HG03457 (cell line): ENCODE data around the gene SNN.

ENCODE experiments used
- ATAC-seq: cut with Tn5 transposase; IDR thresholded peaks from one replicate; pipeline ENCODE4 v1.9.1; 2021; ENCODE audit warnings: moderate number of reproducible peaks; ENCODE audit not compliant: unreplicated experiment

Gene SNN

DNA sequence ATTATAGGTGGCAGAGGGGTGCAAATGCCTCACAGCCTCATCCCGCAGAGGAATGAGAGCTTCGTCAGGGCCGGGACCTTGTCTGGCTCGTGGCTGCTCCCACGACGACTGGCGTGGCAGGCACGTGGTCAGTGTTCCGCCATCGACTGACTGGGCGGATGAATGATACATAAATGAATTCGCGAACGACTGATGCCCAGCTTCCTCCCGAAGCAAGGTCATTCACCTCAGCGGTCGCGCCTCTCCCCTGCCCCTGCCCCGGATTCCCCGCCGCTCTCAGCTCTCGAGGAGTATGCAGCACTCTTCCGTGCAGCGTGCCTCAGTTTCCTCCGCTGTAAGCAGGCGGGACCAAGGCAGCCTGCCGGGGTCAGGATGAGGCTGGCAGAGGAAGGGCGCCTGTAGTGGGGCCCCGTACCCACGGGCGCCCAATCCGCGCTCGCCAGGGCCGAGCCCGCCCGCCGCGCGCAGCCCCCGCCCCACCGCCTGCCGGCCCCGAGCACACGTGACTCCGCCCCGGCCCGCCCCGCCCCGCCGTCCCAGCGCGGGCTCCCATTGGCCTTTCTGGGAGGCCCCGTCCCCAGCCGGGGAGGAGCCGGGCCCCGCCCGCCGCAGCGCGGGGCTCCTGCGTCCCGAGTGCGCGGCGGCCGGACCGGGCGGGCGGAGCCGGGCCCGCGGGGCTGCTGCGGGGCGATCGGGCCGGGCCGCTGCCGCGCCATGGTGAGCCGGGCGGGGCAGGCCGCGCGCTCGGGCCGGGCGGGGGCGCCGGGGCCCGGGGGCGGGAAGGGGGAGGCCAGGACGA is at the start of gene SNN:
TSS of gene SNN (plus strand) at position 632 of the 799 bp plus-strand sequence. CDS start 7,605 bp downstream, outside the sequence.
- no peak for ATAC-seq

DNA sequence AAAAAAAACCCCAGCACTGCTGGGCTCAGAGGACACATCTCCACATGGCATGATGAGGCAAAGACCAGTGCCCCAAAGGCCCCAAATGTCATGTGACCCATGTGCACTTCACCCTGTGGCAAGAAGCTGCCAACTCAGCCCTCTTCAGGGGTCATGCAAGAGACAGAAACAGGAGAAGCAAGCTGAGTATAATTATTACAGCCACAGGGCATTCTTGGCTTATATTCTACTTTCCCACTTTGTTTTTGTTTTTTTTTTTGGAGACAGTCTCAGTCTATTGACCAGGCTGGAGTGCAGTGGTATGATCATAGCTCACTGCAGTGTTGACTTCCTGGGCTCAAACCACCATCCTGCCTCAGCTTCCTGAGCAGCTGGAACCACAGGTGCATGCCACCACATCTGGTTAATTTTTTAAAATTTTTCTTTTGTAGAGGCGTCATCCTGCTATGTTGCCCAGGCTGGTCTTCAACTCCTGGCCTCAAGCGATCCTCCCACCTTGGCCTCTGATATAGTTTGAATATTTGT is 48.9 kb upstream of the SNN start:
- ATAC-seq: no peak

DNA sequence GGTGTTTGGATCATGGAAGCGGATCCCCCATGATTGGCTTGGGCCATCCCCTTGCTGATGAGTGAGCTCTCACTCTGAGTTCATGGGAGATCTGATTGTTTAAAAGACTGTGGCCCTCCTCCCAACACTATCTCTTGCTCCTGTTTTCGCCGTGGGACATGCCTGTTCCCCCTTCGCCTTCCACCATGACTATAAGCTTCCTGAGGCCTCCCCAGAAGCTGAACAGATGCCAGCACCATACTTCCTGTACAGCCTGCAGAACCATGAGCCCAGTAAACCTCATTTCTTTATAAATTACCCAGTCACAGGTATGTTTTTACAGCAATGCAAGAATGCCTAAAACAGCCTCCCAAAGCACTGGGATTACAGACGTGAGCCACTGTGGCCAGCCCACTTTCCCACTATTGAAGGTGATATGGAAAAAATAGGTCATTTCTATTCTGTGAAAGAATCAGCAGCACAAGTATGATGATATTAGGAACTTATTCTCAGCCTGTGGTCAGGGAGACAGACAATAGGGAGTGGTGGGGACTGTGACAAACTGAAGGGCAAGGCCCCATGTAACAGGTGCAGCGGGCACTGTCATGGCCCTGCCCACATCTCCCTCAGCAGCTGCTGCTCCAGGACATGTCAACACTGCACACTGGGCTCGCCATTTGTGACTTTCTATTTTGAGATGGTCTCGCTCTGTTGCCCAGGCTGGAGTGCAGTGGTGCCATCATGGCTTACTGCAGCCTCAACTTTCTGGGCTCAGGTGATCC is 47.8 kb upstream of the SNN start:
- ATAC-seq: no peak

DNA sequence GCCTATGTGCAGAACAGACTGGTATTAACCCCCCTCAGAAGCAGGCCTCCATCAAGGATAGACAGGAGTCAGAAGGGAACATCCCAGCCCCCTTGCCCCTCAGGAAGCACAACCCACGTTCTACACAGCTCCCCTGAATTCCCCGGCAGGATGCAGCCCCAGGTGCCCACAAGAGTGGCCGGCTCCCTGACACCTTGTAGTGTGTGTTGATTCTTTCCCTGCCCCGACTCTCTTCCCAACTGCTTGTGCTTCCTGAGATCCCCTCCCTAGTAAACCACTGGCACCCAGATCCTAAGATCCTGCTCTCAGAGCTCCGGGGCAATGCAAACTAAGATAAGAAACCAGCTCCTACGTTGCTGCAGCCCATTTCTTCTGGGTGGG is 46.7 kb upstream of the SNN start:
- no peak for ATAC-seq

DNA sequence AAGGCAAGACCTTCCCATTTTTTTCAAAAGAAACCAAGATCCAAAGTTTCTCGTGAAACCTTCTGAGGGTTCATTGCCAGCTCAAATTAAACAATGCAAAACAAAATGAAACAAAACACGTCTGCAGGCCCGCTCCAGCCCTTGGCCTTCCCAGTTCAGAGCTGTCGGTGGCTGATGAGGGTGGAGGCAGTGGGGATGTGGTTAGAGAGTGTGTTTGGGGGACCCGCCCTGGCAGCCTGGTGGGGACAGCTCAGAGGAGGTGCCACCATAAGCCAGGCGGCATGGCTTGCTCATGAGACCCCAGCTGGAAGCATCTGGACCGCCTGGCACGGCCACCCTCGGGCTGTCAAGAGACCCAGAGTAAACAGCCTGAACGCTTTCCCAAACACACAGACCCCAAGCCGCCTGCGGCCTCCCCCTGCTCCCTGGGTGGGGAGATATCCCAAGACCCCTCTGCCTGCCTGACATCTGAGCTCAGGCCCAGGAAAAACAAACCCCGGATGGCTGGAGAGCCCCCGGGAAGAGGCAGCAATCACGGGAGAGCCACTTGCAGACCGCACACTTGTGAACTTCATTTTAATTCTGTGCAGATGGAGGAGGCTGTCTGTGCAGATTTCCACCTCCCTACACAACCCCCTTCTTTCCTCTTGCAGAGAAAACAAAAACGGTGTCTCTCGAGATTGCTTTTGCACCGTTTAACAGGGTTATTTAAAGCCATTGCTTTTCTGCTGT is 46.2 kb upstream of the SNN start:
- no peak for ATAC-seq

DNA sequence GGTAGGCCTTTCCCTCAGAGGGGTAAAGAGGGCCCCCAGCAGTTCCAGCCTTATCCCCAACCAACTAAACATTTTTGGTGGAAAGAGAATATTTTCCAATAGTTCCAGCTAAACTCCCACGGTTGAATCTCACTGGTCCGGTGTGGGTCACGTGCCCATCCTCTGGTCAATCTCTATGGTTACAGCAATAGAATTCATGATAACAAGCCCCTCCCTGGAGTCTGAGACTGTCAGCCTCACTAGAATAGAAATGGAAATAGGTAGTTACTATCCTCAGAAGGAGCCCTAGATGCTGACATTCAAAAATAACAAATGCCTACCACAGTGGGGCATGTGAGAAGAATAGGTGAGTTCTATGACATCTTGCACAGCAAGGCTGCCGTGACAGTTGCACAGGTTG is 44.0 kb upstream of the SNN start:
- no peak for ATAC-seq

DNA sequence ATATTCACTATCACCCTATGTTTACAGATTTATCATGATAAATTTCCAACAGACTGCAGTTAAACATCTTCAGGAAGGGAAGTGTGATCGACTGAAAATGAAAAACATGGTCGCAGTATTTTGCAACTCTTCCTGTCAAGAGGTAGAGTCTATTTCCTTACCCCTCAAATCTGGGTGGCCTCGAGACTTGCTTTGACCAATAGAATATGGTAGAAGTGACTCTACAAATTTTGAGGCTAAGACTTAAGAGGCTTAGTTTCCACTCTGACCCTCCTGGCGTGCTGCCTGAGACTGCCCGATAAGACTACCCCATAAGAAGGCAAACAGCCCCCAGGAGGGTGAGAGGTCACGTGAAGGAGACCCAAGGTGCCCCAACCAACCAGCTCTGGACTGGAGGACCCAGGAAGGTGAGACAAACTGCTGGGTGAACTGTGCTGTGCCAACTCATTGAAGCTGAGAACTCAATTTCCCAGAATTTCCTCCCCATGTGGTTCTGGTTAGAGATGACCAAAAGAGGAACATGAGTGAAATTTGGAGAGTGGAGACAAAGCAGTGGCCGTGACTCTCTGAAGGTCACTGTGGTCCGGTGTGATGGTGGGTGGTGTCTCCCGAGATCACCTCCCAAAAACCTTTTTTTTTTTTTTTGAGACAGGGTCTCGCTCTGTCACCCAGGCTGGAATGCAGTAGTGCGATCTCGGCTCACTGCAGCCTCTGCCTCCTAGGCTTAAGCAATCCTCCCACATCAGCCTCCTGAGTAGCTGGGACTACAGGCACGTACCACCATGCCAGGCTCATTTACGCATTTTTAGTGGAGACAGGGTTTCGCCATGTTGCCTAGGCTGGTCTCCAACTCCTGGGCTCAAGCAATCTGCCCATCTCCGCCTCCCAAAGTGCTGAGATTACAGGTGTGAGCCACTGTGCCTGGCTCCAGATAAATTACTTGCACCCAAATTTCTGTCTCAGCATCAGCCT is 43.3 kb upstream of the SNN start:
- ATAC-seq: no peak

DNA sequence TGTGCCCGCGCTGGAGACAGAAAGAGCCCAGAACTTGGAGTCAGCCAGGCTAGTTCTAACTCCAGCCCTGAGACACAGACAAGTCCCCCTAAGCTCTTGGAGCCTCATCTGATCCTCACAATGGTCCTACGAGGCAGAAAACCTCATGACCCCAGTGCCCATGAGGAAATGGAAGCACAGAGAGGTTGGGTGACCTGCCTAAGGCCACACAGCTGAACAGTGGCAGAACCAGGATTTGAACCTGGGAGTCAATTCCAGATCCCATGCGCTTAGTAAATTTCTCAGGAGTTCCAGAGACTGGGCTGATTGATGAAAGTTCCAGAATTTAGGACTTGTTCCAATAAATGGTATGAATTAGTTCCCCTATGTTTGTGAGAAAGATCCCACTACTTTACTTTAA is 42.5 kb upstream of the SNN start:
- no peak for ATAC-seq

DNA sequence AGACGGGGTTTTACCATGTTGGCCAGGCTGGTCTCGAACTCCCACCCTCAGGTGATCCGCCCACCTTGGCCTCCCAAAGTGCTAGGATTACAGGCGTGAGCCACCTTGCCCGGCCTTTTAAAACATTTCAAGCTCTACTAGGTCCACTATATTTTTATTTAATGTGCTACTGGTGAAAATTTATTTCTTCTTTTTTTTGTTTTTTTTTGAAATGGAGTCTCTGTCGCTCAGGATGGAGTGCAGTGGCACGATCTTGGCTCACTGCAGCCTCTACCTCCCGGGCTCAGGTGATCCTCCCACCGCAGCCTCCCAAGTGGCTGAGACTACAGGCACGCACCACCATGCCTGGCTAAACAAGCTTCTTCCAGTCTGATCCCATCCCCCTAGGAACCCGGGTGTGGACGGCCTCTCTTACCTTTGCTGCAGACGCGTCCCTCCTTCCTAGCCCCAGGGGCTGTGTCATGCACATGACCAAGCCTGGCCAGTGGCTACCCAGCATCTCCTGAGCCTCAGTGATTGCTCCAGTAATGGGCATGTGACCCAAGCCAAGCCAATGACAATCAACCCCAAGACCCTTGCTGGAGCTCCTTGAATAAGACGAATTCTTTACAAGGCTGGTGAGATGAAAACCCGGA is 41.5 kb upstream of the SNN start:
- ATAC-seq: no peak

DNA sequence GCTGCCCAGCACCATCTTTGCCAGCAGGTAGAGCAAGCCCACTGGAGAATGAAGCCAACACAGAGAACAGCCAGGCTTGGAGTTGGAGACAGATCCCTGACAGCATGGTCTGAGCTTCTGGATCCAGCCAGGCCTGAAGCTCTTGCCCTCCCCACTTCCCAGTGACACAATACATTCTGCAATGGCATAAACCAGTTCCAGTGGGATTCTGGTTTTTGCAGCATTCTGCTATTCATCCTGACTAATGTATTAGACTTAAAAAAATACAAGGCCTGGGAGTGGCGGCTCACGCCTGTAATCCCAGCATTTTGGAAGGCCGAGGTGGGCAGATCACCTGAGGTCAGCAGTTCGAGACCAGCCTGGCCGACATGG is 41.0 kb upstream of the SNN start:
- ATAC-seq: no peak

DNA sequence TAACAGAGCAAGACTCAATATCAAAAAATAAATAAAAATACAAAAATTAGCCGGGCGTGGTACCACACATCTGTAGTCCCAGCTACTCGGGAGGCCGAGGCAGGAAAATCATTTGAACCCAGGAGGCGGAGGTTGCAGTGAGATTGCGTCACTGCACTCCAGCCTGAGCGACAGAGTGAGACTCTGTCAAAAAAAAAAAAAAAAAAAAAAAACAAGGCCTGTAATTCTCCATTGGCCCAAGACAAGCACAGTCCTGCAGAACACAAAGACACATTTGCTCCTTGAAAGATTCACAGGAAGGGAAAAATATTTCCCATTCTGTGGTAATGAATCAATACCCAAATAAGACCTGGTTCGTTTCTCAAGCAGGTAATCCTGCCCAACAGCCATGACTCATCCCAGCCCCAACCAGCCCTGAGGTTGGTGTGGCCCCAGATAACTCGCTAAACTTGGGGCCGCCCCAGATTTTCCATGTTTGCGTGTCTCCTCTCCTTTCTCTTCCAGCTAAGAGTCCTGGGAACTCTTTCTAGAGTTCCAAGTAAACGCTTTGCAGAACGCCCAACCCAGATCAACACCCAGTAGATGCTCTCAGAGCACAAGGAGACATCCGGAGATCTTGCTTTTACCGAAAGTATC is 40.3 kb upstream of the SNN start:
- ATAC-seq: no peak

DNA sequence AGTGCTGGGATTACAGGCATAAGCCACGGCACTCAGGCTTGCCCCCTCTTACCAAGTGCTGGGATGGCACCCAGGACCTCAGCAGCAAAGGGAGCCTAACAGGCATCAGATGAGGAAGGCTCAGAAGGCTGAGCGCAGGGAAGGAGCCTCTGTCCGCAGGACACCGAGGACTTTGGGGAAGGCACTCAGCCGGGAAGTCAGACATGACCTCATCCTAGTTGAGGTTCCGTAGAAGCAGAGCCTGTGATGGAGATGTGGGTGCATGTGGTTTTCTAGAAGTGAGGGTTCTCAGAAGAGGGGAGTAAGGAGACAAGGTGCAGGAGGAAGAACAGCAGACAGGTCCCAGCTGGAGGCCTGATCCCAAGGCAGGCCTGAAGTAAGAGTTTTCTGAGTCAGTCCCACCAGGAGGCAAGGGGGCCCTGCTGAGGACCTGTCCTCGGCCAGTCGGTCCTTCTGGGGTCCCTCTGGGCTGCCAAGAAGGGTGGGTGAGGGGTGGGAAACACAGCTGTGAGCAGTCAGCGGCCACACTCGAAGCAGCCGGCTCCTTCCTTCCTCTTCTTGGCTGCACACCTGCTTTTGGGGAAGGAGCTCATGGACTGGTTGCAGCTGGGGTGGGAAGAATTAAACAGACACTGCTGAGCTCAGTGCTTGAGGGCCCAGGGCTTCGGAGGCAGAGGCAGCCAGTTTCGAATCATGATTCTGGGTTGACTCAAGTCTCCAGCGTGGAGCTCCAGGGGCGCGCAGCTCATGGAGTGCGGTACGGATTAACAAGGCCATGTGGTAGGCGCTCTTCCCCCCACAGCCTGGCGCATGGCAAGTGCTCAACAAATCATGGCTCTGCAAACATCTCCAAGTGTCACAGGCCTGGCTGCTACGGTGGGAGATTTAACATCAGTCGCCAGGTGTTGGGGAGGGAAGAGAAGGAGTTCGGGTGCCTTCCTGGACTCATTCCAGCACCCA is 38.9 kb upstream of the SNN start:
- ATAC-seq: no peak

DNA sequence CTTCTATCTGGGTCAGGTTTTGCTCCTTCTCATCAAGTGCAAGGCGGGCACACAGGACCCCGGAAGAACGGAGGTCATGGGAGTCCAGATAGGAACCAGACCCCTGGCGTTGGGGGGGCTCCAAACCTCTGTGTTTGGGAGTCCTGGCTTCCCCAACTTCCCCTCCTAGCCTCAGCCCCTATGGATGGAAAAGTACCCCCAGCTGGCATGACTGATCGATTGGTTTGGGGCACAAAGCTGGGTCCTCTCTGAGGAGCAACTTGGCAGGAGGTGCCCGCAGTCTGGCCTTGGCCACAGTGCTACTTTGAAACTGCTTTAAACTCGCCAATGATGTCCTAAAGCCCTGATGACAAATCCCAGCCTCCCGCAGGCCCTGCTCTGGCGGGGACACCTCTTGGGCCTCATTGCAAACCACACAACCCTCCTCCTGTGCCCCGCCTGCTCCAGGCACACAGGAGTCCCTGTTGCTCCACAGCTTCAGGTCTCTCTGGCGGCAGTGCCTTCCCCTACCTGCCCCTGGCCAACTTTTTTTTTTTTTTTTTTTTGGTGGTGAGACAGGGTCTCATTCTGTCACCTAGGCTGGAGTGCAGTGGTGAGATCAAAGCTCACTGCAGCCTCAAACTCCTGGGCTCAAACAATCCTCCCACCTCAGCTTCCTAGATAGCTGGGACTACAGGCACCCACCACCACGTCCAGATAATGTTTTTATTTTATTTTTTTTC is 38.0 kb upstream of the SNN start:
- ATAC-seq: no peak

DNA sequence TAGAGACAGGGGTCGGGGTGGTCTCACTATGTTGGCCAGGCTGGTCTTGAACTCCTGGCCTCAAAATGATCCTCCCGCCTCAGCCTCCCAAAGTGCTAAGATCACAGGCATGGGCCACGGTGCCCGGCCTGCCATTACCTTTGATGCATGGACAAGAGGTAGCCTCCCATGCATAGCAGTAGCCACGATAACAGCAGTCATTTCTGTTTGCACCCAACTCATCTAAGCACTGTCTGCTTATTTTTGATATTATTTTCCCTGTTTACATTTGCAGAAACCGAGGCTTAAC is 37.5 kb upstream of the SNN start:
- no peak for ATAC-seq

DNA sequence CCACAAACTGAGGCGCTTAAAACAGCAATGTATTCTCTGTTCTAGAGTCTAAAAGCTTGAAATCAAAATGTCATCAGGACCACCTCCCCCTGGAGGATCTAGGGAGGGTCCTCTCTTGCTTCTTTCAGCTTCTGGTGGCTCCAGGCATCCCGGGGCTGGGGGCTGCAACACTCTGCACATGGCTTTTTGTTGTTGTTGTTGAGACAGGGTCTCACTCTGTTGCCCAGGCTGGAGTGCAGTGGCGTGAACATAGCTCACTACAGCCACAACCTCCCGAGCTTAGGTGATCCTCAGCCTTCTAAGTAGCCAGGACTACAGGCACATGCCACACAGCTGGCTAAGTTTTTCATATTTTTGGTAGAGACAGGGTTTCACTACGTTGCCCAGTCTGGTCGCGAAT is 37.0 kb upstream of the SNN start:
- ATAC-seq: no peak

DNA sequence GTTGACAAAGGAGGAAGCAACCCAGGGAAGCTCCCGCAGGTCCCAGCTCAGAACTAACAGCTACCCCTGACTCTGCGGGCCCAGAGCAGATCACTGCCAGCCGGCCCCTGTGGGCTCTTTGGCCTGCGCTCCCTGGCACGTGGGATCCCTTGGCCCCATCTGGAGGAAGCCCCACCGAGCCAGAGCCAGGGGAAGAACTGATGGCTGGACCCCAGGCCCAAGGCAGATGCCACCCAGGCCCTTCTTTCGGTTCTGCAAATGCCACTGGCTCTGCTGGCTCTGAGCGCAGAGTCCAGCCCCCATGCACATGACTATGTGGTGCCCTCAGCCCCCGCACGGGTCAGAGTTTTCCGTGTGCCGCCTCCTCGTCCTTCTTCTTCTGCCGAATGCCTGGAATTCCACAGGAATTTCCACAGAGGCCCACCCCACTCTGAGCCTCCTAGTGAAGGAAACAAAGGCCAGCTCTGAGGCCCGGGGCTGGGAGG is 35.8 kb upstream of the SNN start:
- ATAC-seq: no peak

DNA sequence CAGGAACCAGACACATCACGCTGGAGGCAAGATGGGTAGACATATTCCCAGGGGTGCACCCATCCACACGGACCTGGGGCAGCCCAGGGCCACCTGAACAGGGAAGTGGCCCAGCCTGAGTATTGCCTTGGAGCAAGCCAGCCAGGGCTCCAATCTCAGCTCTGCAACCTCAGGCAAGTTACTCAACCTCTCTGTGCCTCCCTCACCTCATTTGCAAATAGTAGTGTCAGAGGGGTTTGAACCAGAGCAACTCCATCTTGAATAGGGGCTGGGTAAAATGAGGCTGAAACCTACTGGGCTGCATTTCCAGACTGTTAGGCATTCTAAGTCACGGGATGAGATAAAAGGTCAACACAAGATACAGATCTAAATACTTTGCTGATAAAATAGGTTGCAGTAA is 35.1 kb upstream of the SNN start:
- ATAC-seq: no peak

DNA sequence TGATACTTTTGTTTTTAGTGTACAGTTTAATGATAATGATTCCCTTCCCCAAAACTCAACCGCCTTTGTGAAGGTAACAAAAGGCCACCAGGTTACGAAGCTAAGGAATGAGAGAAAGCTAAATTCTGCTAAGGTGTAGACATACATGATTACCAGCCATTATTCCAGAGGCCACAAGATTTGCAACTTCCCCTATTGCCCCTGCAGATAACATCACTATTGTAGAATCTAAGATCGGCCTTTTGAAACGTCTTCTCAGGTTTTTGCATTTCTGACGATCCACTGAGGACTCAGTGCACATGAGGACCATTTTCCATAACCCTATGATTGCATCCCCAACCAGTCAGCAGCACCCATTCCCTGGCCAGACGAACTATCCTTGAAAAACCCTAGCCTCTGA is 33.9 kb upstream of the SNN start:
- ATAC-seq: no peak
